ENCODE data around the gene CTNNA2.

Gene CTNNA2

DNA sequence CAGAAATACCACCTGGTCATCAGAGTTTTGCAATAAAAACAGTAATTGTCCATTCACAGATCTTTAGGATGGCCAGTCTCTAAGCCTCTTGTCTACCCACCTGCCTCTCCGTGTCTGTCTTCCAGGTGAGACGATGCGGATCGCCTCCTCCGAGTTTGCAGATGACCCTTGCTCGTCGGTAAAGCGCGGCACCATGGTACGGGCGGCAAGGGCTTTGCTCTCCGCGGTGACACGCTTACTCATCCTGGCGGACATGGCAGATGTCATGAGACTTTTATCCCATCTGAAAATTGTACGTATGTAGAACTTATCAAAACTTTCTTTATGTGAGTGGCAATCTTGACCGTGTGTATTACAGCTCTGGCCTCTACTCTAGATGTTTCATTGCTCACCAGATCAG is 345.0 kb downstream of the CTNNA2 start:
- no peak for DNase-seq (ENCODE audit: low read depth)

DNA sequence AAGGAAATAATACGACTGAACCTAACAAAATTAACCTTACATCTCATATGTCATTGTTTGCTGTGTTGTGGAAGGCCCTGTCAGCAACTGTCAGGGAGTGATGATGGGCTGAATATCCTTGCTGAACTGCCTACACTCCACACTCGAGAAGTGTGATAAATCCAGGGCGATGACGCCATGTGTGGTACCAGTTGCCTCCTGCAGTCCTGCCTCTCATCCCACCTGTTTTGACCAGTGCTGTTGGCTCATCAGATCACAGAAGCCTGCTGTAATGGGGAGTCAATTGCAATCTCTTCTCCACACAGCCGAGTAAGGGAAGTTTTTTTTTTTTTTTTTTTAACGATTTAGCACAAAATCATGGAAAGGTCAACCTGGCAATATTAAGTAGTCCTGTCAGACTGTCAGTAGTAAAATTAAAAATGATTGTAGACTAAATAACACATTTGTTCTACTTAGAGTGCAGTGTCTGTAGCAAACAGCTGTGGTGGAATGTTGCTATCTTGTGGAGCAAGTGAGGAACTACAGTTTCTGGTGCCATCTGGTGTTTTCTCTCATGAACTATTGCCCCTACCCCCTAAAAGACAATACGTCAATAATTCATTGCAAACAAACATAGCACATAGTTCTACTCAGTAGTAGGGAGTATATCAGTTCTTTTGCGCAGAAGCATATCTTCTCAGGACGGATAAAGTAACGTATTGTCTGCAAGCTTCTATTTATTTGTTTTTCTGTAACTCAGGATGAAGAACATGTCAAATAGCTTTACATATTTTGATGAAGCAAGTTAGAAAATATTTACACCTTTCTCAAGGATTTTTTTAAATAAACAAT is 347.6 kb downstream of the CTNNA2 start:
- no peak for DNase-seq (ENCODE audit: low read depth)

DNA sequence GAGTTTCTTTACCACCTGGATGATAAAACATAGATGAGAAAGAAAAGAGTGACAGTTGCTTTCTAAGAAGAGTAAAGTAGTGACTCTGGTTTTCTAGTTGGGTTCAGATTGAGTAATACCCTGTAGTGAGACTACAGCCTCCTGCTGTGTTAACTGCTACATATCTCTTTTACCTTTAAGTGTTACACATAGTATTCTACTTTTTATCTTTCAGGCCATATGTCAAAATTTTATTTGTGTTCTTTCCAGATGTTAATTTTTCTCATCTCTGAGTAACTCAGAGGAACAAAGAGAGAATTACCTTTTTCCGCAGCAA is 348.2 kb downstream of the CTNNA2 start:
- no peak for DNase-seq (ENCODE audit: low read depth)

DNA sequence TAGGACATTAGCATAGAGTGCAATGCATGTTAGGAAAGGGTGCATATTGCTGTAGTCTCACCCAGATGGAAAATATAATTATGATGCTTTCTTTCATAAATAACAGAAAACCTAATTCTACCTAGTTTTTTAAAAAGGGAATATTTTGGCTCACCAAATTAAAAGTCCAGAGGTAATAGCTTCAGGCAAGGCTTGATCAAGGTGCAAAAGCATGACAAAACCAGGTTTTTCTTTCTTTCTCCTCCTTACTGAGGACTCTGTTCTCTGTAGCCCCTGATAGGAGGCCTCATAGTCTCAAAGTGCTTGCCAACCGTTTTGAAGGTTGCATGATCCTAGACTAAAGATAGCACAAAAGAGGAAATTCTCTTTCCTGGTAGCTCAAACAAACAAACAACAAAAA is 349.9 kb downstream of the CTNNA2 start:
- DNase-seq (ENCODE audit: low read depth): no peak

DNA sequence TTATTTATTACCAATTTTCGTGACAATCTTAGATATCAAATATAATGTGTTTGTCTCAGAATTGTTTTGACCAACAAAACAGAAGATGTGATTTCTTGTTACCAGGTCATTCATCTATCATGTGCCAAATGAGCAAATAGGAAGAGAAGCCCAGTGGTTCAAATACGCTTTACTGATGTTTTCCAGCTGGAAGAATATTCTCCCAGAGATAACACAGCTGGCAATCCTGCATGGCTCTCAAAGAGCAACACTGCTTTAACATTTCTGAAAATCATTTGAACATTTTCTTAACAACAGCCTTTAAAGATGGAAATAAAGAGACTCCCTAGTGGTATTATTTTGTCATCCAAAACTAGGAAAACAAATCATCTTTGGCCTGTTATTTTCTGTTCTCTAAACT is 359.8 kb downstream of the CTNNA2 start:
- no peak for DNase-seq (ENCODE audit: low read depth)

DNA sequence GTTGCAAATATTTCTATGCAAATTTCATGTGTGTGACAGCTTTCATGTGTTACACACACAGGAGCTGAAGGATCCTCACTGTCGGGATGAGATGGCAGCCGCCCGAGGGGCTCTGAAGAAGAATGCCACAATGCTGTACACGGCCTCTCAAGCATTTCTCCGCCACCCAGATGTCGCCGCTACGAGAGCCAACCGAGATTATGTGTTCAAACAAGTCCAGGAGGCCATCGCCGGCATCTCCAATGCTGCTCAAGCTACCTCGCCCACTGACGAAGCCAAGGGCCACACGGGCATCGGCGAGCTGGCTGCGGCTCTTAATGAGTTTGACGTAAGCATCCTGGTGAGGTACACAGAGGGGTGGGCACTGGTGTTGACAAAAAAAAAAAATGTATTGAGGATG is 361.2 kb downstream of the CTNNA2 start:
- DNase-seq (ENCODE audit: low read depth): no peak

DNA sequence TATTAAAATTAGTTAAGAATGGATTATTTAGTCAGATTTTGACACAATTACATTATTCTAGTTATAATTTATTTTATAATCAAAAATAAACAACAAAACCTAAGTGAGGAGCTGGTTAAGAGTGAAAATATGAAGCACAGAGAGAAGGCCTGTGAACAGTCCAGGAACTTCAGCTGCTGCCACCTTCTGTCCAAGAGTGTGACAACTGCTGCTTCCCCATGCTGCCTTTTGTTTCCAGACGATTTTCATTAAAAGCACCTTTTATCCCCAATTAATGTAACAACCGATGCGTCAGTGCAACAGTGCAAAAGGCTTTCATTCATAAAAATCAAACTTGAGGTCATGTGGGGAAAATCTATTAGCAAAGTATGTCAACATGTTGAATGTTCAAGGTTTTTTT is 363.6 kb downstream of the CTNNA2 start:
- no peak for DNase-seq (ENCODE audit: low read depth)

DNA sequence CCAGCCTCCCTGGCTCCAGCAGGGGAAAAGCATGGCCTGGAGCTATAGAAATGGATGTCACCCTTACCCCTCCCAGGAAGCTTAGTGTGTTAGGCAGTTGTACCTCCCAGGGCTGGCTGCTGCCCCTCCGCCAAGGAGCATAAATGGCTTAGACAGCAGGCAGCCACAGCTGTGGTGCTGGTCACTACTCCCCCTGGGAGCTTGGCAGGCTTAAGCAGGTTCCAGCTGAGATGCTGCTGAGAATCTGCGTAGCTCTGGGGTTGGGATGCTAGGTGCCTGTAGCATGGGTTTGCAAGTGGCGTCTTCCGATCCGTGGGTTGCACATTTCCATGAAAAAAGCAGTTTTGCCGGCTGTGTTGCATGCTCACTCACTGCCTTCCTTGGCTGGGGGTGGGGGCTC is 369.7 kb downstream of the CTNNA2 start:
- no peak for DNase-seq (ENCODE audit: low read depth)

DNA sequence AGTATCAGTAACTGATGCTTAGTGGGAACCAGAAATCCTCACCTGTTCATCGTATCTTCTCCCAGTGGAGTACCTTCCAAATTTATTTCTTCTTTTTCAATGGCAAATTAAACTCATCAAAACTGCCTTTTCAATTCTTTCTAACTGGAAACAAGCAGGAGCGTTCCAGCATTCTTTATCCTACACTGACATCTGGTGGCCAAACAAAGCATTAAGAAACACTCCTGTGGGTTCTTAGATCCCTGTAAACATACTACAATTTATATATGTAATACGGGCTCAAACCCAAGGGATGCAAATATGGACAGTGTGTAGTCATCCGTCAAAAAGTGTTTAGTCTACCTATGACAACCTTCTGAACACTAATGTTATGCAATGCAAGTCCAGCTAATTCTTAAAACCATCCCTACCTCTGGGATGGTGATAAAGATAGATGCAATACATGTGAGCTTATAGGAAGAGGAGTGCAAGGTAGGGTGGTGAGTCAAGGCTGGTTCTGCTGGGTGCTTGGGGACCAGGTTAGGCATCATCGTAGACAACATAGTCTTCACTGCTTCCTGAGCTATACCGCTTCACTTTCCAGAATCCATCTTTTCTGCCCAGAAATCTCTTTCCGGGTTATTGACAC is 375.0 kb downstream of the CTNNA2 start:
- no peak for DNase-seq (ENCODE audit: low read depth)

DNA sequence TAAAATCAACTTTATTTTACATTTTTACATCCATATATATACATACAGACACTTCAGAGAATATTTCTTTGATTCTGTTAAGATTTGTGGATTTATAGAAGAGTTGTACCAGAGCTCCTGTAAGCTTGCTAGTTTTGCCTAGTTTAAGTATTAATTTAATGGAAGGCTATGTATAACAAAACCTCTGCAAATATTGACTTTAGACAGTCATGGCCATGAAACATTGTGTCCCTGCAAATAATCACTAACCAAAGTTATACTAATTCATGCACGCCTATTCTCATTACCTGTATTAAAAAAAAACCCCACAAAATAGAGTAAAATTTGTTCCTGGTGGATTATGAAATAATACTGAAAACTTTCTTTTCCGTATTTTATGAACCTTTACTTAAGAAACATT is 379.3 kb downstream of the CTNNA2 start:
- DNase-seq (ENCODE audit: low read depth): no peak

DNA sequence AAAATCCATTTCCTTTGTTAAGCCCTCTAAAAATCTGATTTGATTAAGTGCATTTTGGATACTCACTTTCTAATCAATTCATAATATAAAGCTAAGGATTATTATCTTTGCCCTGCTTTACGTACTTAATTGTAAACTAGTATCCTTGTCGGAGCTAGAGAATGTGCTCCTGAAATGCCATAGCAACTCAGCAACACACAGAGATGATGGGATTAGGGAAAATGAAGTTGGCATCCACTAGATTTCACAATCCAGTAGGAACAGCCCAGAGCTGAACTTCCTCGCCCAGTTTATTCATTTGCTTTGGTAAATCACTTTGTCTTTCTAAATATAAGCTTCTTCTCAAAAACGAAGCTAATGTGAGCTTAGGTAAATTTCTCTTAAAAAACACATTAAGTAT is 386.3 kb downstream of the CTNNA2 start:
- DNase-seq (ENCODE audit: low read depth): no peak

DNA sequence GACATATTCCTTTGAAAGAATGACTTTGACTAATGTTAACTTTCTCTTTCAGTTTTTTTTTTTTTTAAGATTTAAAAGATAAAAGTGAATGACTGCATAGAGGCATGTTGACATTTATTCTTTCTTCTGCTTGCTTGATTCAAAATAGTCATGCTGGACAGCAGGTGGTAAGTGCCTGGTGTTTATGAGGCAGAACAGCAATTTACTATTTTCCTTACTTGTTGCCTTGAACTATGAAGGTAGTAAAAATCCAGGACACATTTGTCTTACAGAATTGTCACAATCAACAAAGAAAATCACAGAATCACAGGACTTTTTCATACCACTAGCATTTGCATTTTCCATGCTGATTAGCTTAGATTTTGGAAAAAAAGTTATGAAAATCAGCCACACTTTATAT is 388.3 kb downstream of the CTNNA2 start:
- DNase-seq (ENCODE audit: low read depth): no peak

DNA sequence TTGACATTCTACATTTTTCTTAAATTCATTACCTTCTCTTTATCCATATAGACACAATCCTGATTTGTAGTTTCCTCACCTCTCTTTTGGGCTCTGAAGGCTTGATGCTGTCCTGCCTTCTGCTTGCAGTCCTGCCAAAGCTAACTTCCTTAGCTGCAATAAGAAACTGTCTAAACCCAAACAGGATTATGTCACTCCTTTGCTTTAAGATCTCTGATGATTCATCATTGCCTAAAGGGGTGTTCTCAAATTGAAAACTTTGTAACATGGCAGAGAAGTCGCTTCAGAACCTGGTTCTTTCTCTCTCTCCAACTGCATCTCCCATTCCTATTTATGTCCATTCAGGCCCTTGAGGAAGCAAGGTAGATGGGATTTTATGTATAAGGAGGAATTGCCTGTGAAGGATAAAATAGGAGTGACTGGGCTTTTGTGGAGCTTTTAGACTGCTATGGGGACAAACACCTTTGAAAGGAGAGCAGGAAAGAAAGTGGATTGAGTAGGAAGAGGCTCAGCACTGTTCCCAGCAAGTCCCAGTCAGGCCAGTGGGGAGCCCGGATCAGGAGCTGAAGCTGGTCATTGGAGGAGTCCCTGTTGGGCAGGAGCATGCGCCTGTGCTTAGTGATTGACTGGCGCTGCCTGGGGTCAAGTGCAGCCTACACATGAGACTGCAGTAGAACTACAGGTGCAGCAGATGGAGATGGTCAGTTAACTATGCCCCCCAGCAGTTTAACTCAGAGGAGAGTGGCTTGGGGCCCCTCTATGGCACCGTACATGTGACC is 390.6 kb downstream of the CTNNA2 start:
- no peak for DNase-seq (ENCODE audit: low read depth)

DNA sequence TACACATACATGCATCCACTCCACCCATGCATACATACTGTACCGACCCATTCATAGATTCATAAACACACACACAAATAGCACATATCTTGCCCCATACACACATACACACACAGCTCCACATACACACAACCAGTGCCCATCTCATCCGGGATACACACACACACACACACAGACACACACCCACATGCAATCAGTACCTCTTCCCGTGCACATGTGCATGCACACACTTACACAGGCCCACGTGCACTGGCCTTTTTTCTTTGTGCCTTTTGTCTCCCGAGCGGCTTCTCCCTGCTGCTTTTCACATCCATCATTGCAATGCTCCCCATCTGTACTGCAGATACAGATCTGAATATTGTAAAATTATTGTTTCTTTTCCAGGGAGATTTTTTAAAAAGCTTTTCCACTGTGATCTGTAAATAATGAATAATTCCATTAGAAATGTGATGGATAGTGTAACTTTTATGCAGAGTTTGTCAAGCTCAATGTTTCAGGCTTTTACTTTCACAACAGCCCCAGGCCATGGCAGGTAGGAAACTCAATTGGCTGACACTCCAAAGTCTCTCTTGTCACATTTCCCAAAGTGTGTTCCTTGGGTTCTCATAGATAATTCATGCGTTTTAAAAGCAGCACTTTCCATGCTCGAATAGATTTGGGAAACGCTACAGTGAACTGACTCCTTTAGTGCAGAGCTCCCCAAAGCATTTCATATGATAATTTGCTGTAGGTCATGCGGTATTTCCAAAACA is 393.5 kb downstream of the CTNNA2 start:
- DNase-seq (ENCODE audit: low read depth): no peak

DNA sequence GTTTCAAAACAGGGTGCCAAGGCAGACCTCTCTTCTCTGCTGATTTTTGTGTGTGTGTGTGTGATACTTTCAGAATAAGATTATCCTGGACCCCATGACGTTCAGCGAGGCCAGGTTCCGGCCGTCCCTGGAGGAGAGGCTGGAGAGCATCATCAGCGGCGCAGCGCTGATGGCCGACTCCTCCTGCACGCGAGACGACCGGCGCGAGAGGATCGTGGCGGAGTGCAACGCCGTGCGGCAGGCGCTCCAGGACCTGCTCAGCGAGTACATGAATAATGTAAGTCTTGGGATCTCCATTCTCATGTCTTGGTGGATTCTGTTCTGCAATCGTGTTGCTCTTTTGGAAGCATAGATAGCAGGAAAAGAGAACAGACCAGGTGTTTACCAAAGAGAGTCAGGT is 396.7 kb downstream of the CTNNA2 start:
- DNase-seq (ENCODE audit: low read depth): no peak

DNA sequence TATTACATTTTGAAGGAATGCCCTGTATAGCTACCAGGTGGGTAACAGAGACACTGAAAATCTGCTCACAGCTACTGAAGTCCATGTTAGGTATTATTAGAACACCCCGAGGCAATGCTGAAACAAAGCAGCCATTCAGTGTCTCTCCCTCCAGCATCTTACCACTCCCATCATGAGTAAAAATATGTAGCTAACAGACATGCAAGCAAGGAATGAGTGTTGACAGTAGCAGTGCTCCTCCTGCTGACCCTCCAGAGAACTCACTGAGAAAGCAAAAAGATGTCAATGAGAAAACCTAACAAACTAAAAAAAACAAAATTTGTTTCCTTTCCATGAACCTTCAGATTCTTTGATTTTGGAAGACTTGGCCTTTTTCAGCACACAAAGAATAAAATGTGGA is 397.8 kb downstream of the CTNNA2 start:
- DNase-seq (ENCODE audit: low read depth): no peak

DNA sequence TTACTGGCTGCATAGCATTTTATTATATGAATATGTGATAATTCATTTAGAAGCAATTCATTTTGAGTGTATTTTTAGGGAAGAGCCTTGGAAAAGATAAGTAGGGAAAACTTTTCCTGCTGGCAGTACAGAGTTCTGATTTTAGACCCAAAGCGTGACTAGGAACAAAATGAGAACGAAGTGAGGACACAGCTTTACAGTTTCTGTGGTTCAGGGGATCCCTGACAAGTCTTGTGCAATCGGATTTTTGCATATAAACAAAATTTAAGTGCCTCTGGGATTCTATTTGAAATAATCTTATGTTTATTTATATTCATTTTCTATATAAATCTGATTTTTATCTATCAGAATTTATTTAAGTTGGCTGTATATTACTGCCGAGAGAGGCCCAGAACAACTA is 402.6 kb downstream of the CTNNA2 start:
- no peak for DNase-seq (ENCODE audit: low read depth)

DNA sequence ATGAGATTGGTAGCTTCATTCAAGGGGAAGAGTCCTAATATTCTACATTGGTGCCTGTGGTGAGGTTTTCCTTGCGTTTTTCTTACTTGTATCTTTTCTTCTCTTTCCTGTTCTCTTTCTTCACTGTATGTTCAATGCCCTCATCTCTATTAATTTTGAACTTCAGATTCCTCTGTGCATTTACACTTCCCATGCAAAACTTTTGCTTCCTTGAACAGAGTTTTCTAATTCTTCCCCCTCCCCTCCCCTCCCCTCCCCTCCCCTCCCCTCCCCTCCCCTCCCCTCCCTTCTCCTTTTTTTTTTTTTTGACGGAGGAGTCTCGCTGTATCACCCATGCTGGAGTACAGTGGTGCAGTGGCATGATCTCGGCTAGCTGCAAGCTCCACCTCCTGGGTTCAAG is 403.4 kb downstream of the CTNNA2 start:
- no peak for DNase-seq (ENCODE audit: low read depth)

DNA sequence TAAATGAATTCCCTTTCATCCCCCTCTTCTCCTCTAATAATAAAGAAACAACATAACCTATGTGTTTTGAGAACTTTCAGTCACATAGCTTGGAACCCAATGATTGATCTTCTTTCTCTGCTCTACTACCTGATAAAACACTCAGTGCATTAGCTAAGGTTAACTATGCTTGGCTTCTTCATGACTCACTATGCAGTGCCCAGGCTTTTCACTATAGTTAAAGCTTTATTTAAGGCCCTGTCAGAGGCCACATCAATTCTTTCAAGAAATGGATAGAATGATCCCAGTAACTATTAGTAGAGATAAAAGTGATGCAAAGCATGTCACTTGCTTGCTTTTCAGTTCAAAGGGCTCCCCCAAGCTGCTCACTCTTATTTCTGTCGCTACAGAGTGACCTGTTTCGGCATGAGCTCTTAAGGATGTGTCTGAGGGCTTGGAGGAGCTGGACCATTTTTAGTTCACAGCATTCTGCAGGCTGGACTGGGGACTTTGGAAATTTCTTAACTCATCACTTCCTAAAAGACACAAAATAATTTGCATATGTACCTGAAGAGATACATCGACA is 407.7 kb downstream of the CTNNA2 start:
- DNase-seq (ENCODE audit: low read depth): no peak

DNA sequence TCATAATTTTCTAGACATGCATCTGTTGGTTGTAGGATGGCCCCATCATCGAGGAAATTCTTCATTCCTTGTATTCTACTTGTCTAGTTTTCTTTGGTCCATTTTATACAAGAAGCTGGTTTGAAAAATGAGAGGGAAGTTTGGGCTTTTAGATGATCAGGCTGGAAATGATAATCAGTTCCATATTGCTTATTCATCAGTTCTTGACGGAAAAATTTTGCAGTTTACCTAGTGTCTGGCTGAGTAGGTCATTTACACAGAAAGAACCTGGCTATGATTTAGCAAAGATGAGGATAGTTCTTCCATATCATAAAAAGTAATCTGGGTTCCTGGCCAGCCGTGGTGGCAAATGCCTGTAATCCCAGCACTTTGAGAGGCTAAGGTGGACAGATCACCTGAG is 416.8 kb downstream of the CTNNA2 start:
- no peak for DNase-seq (ENCODE audit: low read depth)

DNA sequence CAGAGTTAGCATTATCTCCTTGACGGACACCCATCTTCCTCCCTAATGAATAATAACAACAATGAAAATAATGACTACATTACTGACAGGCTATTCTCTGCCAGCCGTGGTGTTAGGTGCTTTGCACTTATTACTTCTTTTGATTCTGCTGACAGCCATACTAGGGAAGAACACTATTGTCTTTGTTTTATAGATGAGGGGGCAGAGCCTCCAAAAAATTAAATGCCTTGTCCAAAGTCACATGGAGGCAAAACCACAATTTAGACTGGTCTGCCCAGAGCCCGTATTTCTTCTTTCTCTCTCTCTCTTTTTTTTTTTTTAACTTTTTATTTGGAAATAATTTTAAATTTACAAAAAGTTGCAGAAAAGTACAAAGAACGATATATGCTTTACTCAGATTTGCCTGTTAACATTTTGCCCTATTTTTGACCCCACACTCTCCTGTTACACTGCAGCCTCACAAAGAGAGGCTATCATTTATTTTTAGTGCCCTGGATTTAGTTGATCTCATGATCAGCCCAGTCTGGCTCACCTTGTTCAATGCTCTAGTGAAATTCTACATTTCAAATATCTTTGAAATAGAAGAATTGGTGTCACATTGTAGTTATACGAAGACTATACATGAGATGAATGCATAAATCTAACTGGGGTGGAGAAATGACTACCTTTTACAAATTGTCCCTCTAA is 422.3 kb downstream of the CTNNA2 start:
- DNase-seq (ENCODE audit: low read depth): no peak

Data from activated T-helper 1 cell treated with Interleukin-2 at 50 U/mL for 16 hours (primary cell).